ENCODE measurements around the gene HTD2.

Gene HTD2

GRCh38 chr3:58349792-58350626 is 43.7 kb downstream of the HTD2 start:
- Histone ChIP-seq H3K27ac (ENCODE audit: low read depth, low read length) (no peak overlapping the region), H3K9ac (ENCODE audit: low read depth, low read length) (no peak overlapping the region), H3K36me3 (ENCODE audit: insufficient read depth, low read length) (no peaks in the 10 kb centered on the region), H3K9me3 (ENCODE audit: insufficient read depth, low read depth, low read length) (no peaks in the 10 kb centered on the region), H3K4me3 (ENCODE audit: low read length) (no peak overlapping the region), H3K27me3 (ENCODE audit: insufficient read depth, low read length) (no peaks in the 10 kb centered on the region), H3K4me1 (ENCODE audit: insufficient read depth, low read length) (peaks cover 7% of the 10 kb centered on the region; the same call in 1 of the 2 replicates)
- 95% methylated on average over 7 of the region's 7 CpGs for WGBS

GRCh38 chr3:58350627-58351013 is 44.3 kb downstream of the HTD2 start:
- Histone ChIP-seq H3K36me3 (ENCODE audit: insufficient read depth, low read length) (no peaks in the 10 kb centered on the region), H3K4me3 (ENCODE audit: low read length) (no peak overlapping the region), H3K27me3 (ENCODE audit: insufficient read depth, low read length) (no peaks in the 10 kb centered on the region), H3K9me3 (ENCODE audit: insufficient read depth, low read depth, low read length) (no peaks in the 10 kb centered on the region), H3K27ac (ENCODE audit: low read depth, low read length) (no peak overlapping the region), H3K9ac (ENCODE audit: low read depth, low read length) (no peak overlapping the region), H3K4me1 (ENCODE audit: insufficient read depth, low read length) (peaks cover 7% of the 10 kb centered on the region; the same call in 1 of the 2 replicates)
- WGBS: 91% methylated on average over 2 of the region's 2 CpGs

- Histone ChIP-seq H3K9ac (ENCODE audit: low read depth, low read length) (no peak overlapping the region), H3K27me3 (ENCODE audit: insufficient read depth, low read length) (no peaks in the 10 kb centered on the region), H3K9me3 (ENCODE audit: insufficient read depth, low read depth, low read length) (no peaks in the 10 kb centered on the region), H3K36me3 (ENCODE audit: insufficient read depth, low read length) (no peaks in the 10 kb centered on the region), H3K4me1 (ENCODE audit: insufficient read depth, low read length) (peaks cover 7% of the 10 kb centered on the region; the same call in 1 of the 2 replicates), H3K4me3 (ENCODE audit: low read length) (no peak overlapping the region), H3K27ac (ENCODE audit: low read depth, low read length) (no peak overlapping the region)
- 49% methylated on average over 3 of the region's 3 CpGs for WGBS
These were observed 45.6 kb downstream of the HTD2 start for GRCh38 chr3:58351920-58352319.

- no peak overlapping the region for H3K9ac ChIP-seq (ENCODE audit: low read depth, low read length)
- H3K36me3 ChIP-seq (ENCODE audit: insufficient read depth, low read length): no peaks in the 10 kb centered on the region
- peaks cover 7% of the 10 kb centered on the region; the same call in 1 of the 2 replicates for H3K4me1 ChIP-seq (ENCODE audit: insufficient read depth, low read length)
- no peak overlapping the region for H3K27ac ChIP-seq (ENCODE audit: low read depth, low read length)
- H3K4me3 ChIP-seq (ENCODE audit: low read length): no peak overlapping the region
- WGBS: 86% methylated on average over 6 of the region's 6 CpGs
- H3K9me3 ChIP-seq (ENCODE audit: insufficient read depth, low read depth, low read length): no peaks in the 10 kb centered on the region
- no peaks in the 10 kb centered on the region for H3K27me3 ChIP-seq (ENCODE audit: insufficient read depth, low read length)
These were observed 46.3 kb downstream of the HTD2 start for GRCh38 chr3:58352626-58353025.

GRCh38 chr3:58353722-58354553 is 47.6 kb downstream of the HTD2 start:
- Histone ChIP-seq H3K9ac (ENCODE audit: low read depth, low read length) (no peak overlapping the region), H3K4me1 (ENCODE audit: insufficient read depth, low read length) (peaks cover 7% of the 10 kb centered on the region; the same call in 1 of the 2 replicates), H3K9me3 (ENCODE audit: insufficient read depth, low read depth, low read length) (no peaks in the 10 kb centered on the region), H3K36me3 (ENCODE audit: insufficient read depth, low read length) (no peaks in the 10 kb centered on the region), H3K27ac (ENCODE audit: low read depth, low read length) (no peak overlapping the region), H3K4me3 (ENCODE audit: low read length) (no peak overlapping the region), H3K27me3 (ENCODE audit: insufficient read depth, low read length) (no peaks in the 10 kb centered on the region)
- 96% methylated on average over 7 of the region's 8 CpGs for WGBS

GRCh38 chr3:58355179-58355578 is 48.9 kb downstream of the HTD2 start:
- no peaks in the 10 kb centered on the region for H3K9me3 ChIP-seq (ENCODE audit: insufficient read depth, low read depth, low read length)
- no peak overlapping the region for H3K4me3 ChIP-seq (ENCODE audit: low read length)
- no peaks in the 10 kb centered on the region for H3K27me3 ChIP-seq (ENCODE audit: insufficient read depth, low read length)
- H3K4me1 ChIP-seq (ENCODE audit: insufficient read depth, low read length): peaks cover 7% of the 10 kb centered on the region; the same call in 1 of the 2 replicates
- no peak overlapping the region for H3K9ac ChIP-seq (ENCODE audit: low read depth, low read length)
- H3K36me3 ChIP-seq (ENCODE audit: insufficient read depth, low read length): no peaks in the 10 kb centered on the region
- H3K27ac ChIP-seq (ENCODE audit: low read depth, low read length): no peak overlapping the region
- WGBS: 89% methylated on average over 8 of the region's 8 CpGs

- Histone ChIP-seq H3K4me1 (ENCODE audit: insufficient read depth, low read length) (peaks cover 7% of the 10 kb centered on the region; the same call in 1 of the 2 replicates), H3K27me3 (ENCODE audit: insufficient read depth, low read length) (no peaks in the 10 kb centered on the region), H3K9ac (ENCODE audit: low read depth, low read length) (no peak overlapping the region), H3K9me3 (ENCODE audit: insufficient read depth, low read depth, low read length) (no peaks in the 10 kb centered on the region), H3K27ac (ENCODE audit: low read depth, low read length) (no peak overlapping the region), H3K36me3 (ENCODE audit: insufficient read depth, low read length) (no peaks in the 10 kb centered on the region), H3K4me3 (ENCODE audit: low read length) (no peak overlapping the region)
- 86% methylated on average over 4 of the region's 4 CpGs for WGBS
These were observed 49.7 kb downstream of the HTD2 start for GRCh38 chr3:58356054-58356453.

- H3K27ac ChIP-seq (ENCODE audit: low read depth, low read length): no peak overlapping the region
- H3K4me1 ChIP-seq (ENCODE audit: insufficient read depth, low read length): no peaks in the 10 kb centered on the region
- no peaks in the 10 kb centered on the region for H3K36me3 ChIP-seq (ENCODE audit: insufficient read depth, low read length)
- H3K9me3 ChIP-seq (ENCODE audit: insufficient read depth, low read depth, low read length): no peaks in the 10 kb centered on the region
- H3K27me3 ChIP-seq (ENCODE audit: insufficient read depth, low read length): no peaks in the 10 kb centered on the region
- H3K4me3 ChIP-seq (ENCODE audit: low read length): no peak overlapping the region
- H3K9ac ChIP-seq (ENCODE audit: low read depth, low read length): no peak overlapping the region
- 91% methylated on average over 2 of the region's 3 CpGs for WGBS
These were observed 51.1 kb downstream of the HTD2 start for GRCh38 chr3:58357402-58357801.

- no peak overlapping the region for H3K27ac ChIP-seq (ENCODE audit: low read depth, low read length)
- WGBS: 97% methylated on average over 3 of the region's 3 CpGs
- no peaks in the 10 kb centered on the region for H3K9me3 ChIP-seq (ENCODE audit: insufficient read depth, low read depth, low read length)
- H3K27me3 ChIP-seq (ENCODE audit: insufficient read depth, low read length): no peaks in the 10 kb centered on the region
- H3K4me3 ChIP-seq (ENCODE audit: low read length): no peak overlapping the region
- H3K9ac ChIP-seq (ENCODE audit: low read depth, low read length): no peak overlapping the region
- no peaks in the 10 kb centered on the region for H3K4me1 ChIP-seq (ENCODE audit: insufficient read depth, low read length)
- H3K36me3 ChIP-seq (ENCODE audit: insufficient read depth, low read length): no peaks in the 10 kb centered on the region
These were observed 51.8 kb downstream of the HTD2 start for GRCh38 chr3:58358092-58358491.

GRCh38 chr3:58358808-58359207 is 52.5 kb downstream of the HTD2 start:
- no peaks in the 10 kb centered on the region for H3K4me1 ChIP-seq (ENCODE audit: insufficient read depth, low read length)
- no peak overlapping the region for H3K4me3 ChIP-seq (ENCODE audit: low read length)
- H3K27me3 ChIP-seq (ENCODE audit: insufficient read depth, low read length): no peaks in the 10 kb centered on the region
- H3K27ac ChIP-seq (ENCODE audit: low read depth, low read length): no peak overlapping the region
- H3K9ac ChIP-seq (ENCODE audit: low read depth, low read length): no peak overlapping the region
- no peaks in the 10 kb centered on the region for H3K36me3 ChIP-seq (ENCODE audit: insufficient read depth, low read length)
- WGBS: 90% methylated on average over 4 of the region's 4 CpGs
- H3K9me3 ChIP-seq (ENCODE audit: insufficient read depth, low read depth, low read length): no peaks in the 10 kb centered on the region

- H3K4me3 ChIP-seq (ENCODE audit: low read length): no peak overlapping the region
- H3K36me3 ChIP-seq (ENCODE audit: insufficient read depth, low read length): no peaks in the 10 kb centered on the region
- no peaks in the 10 kb centered on the region for H3K4me1 ChIP-seq (ENCODE audit: insufficient read depth, low read length)
- no peak overlapping the region for H3K27ac ChIP-seq (ENCODE audit: low read depth, low read length)
- 92% methylated on average over 4 of the region's 4 CpGs for WGBS
- H3K27me3 ChIP-seq (ENCODE audit: insufficient read depth, low read length): no peaks in the 10 kb centered on the region
- H3K9ac ChIP-seq (ENCODE audit: low read depth, low read length): no peak overlapping the region
- H3K9me3 ChIP-seq (ENCODE audit: insufficient read depth, low read depth, low read length): no peaks in the 10 kb centered on the region
These were observed 53.3 kb downstream of the HTD2 start for GRCh38 chr3:58359621-58360020.
